HG02981 (cell line): ENCODE results near the gene ANKLE2.

Experiments
- ATAC-seq: cut with Tn5 transposase; IDR thresholded peaks from one replicate; pipeline ENCODE4 v1.9.1; 2021; ENCODE audit warnings: mild to moderate bottlenecking, moderate library complexity; ENCODE audit not compliant: unreplicated experiment

ANKLE2 gene

DNA sequence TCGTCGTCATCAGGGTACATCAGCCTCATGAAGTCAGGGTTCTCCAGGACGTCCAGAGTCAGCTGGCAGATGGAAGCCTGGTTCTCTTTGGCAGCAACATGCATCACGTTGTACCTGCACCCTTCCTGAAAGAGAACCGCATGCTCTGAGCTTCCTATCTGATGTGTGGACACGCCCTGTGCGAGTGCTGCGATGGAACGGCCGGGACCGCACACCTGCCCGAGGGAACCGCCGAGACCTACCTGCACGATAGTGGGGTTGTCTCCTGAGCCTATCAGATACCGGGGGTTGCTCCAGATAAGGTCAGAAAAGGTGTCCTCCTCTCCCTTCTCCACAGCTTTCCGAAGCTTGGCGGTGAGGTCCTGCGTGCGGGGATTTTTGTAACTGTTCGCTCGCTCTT lies 13.7 kb downstream of the ANKLE2 start:
- ATAC-seq = no peak

DNA sequence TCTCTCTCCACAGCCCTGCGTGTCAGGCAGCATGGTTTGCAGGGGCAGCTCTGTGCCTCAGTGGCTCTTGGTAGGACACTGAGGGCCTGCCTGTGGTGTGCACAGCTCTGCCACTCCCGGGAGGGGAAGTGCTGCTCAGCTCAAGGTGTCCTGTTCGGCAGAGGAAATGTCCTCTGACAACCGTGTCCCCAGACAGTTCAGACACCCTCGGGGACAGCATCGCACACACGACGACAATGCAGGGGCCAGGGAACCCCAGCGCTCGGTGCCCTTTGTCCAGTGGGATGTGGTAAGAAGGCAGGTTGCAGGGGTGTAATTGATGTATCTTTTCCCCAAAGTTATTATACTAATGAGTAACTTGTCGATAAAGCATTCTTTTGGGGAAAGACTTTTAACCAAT lies 14.2 kb downstream of the ANKLE2 start:
- ATAC-seq = no peak

DNA sequence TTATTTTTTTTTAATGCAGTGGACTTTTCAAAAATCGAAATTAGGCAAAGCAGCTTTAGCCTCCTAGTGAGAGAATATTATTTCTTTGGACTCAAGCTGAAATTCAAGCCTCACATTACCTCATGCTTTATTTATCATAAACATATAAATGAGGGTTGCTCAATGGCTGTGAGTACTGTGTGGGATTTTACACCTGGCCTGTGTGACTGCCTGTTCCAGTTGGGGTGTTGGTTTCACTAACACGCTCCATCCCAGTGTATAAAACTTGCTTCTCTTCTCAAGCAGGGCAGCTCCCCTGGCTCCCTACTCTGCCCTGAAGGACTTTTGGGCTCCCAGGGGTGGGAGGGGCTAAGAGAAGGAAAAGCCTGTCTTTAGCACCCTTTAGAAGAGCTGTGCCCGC lies 15.0 kb downstream of the ANKLE2 start:
- ATAC-seq = no peak

DNA sequence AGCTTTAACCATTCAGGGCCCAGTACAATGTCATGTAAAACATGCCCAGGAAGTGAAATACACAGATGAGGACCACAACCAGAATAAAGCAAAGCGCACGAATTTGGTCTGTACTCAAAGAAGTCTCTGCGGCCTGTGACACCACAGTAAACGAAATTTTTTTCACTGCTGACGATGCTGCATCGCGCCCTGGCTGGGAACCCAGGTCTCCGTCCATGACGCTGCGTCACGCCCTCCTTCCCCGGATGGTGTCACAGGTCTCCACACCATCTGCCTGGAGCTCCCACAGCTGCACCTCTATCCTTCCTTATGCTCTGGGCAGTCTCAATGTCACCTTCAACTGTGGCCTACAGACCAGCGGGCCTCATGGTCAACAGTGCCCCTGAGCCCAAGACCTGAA lies 17.8 kb downstream of the ANKLE2 start:
- no peak for ATAC-seq

DNA sequence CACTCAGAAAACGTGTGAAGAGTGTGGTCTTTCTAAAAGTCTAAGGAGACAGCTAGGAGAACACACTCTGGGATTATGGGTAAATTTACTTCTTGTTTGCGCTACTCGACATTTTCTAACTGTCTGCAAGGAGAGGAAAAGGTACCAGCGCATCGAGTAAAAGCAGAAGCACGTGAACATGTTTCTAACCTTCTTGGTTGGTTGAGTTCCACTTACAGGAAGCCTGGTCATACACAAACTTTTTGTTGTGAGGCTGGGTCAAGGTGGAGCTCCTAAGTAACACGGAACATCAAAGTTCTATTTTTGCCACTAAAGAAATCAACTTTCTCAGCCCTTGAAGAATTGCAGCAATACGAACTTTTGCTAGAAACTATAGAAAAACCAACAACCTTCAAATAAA lies 20.0 kb downstream of the ANKLE2 start:
- no peak for ATAC-seq

DNA sequence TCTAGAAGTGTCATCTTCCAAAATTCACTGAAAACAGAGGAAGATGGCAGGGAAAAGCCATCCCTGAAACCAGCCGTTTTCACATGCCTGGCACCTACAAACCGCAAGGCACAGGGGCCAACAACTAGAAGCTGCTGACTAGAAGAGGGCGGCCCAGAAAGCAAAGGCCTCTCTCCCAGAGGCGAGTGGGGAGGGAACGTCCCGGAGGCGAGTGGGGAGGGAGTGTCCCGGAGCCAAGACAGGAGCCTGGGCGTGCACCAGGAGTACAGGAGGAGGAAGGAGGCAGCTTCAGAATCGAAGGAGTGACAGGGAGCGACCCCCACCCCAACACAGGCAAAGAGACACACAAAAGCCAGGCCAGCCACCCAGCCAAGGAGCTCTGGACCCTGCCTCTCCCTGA lies 21.0 kb downstream of the ANKLE2 start:
- no peak for ATAC-seq

DNA sequence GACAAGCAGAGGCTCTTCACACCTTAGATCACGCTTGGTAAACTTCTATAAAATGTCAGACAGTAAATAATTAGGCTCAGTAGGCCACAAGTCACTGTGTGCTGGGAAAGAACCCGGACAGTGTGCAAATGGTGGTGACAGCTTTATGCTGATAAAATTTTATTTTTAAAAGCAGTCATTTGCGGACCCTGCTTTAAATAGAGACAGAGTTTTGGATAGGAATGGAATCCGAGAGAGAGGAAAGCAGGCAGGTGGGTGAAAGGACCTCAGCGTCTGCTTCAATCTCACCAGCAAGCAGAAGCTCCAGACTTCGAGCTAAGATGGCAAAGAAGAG lies 21.4 kb downstream of the ANKLE2 start:
- no peak for ATAC-seq

DNA sequence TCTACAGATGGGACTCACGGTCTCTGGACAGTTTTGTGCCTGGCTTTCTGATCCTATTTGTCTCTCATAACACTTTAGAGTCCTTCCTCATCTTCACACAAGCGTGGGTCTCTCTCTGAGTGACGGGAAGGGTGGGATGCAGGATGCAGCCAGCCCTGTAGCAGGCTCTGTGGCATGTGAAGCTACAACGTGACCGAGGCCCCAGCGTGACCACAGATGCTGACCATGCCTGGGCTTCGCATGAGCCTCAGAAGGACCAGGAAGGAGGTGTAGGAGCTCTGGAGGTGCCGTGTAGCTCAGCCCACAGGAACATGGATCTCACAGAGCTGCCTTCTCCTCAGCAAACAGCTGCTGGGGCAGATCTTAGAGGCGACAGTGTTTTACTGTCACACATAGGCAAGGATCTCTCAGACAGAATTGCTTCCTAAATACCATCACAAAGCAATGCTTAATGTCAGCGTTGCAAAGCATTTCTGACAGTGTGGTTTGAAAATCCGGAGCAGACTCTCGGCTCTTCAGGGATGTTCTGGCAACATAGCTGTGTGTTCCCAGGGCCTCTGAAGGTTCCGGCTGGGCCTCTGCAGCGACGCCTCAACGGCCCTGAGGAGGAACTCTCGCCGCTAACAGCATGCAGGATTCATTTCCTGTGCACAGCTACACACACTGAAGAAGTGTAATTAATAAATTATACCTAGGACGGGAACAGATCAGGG lies 21.9 kb downstream of the ANKLE2 start:
- ATAC-seq = no peak

DNA sequence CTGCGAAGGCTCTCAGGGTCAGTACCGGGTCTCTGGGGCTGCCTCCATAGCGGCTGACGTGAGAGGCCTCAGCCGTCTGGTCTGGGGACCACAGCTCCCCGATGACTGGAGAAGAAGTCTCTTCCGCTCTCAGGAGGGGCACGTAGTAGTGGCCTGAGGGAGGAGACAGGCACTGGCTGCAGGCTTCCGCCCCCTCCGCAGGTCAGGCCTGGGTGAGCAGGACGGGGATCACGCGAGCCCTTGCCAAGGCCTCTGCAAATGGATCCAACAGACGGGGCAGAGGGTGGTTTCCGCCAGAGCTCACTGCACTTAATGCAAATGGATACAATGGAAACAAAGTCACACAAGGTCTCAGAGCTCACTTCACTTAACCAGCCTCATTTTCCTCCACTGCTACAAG lies 24.7 kb downstream of the ANKLE2 start:
- no peak for ATAC-seq

DNA sequence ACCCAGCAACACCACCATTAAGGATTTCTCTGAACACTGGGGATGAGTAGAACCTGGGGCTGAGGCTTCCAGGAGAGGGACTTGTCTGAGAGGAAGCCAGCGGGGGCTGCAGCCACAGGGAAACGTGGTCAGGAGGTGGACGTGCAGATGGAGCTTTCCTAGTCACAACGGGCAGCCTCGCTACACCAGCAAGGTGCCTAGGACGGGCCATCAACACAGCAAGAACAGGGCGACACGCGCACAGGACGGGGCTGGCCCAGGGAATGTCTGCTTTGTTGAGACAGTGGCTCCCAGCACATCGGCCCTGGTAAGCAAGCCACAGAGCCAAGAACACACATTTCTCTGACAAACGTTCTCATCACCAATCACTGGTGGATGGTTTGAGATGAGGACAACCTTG lies 25.3 kb downstream of the ANKLE2 start:
- no peak for ATAC-seq

DNA sequence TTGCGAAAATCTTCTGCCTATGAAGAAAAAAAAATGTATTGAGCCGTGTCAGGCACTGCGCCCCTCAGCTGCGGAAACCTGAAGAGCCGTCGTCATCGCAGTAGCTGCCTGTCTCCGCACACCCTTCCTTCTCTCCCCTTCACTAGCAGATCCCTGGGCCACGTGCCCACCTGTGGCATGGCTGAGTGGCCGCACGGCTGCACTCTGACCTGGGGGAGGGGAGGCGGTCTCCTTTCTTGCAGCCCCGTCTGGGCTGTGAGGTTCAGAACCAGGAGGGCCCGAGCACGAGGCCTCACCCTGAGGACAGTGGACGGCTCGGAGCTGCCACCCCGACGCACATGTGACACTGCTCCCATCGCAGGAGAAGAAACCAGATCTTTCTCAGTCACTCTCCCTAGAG lies 26.1 kb downstream of the ANKLE2 start:
- ATAC-seq = no peak

DNA sequence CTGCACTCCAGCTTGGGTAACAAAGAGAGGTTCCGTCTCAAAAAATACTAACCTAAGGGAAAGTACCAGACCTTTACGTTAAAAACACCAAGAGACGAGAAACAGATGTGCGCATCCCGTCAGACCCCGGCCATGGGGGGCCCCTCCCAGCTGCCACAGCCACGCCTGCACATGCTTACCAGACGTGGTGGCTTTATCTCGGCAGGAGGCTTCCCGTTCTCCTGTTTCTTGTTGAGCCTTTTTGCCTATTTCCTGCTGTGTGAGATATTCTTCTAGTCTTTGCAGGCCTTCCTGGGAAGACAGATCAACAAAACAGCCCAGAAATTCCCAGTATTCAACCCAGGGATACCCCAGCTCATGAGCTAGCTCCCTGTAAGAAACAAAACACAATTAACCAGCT lies 27.4 kb downstream of the ANKLE2 start:
- no peak for ATAC-seq

DNA sequence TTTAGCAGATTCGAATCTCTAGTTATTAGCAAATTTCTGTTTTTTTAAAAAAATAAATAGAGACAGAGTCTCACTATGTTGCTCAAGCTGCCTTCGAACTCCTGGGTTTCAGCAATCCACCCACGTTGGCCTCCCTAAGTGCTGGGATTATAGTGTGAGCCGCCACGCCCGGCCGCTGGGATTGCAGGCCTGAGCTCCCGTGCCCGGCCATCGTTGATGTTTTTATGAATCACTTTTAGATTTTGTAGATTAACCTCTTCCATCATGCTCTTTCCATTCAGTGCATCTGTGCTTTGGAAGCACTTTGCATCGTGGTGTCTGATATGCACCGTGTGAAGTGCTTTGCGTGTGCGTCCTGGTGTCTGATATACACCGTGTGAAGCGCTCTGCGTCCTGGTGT lies 30.1 kb downstream of the ANKLE2 start:
- ATAC-seq = no peak

DNA sequence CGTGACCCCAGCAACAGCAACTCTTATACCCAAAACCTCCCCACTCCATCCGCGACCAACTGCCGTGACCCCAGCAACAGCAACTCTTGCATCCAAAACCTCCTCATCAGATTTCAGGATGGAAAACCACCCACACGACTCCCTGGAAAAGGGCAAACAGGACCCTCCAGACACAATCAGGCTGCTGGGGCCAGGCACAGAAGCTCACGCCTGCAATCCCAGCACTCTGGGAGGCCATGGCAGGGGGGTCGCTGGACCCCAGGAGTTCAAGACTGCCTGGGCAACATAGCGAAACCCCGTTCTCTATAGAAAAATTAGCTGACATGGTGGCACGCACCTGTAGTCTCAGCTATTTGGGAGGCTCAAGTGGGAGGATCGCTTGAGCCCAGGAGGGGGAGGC lies 31.3 kb downstream of the ANKLE2 start:
- no peak for ATAC-seq

DNA sequence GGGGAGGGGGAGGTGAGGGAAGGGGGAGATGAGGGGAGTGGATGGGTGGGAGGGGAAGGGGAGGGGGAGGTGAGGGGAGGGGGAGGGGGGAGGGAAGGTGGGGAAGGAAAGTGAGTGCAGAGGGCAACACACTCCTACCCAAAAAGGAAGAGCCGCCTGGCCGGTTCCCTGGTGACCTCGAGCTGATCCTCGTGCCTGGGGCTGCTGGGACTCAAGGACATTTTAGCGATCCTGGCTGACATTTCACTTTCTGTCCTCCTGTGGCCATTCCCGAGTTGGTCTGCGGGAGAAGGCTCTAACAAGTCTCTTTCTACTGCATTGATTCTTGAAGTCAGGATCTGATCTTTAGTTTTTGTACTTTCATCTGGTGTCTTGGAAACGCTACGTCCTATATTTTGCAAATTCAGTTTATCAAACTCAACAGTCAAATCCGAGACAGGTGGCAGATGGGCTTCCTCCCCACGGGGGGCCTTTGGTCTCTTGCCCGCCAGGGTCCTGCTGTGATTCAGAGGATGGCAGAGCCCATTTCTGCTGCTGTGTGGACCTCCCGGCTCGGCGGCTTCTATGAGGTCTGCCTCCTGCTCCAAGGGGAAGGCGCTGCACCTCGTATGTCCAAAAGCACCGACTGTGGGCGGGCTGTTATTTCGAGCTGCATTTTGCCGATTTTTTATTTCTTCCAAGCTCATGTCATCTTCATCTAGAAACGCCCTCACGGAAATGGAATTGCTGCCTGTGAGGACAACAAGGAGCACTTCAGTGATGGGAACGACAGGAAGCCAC lies 31.9 kb downstream of the ANKLE2 start:
- no peak for ATAC-seq

DNA sequence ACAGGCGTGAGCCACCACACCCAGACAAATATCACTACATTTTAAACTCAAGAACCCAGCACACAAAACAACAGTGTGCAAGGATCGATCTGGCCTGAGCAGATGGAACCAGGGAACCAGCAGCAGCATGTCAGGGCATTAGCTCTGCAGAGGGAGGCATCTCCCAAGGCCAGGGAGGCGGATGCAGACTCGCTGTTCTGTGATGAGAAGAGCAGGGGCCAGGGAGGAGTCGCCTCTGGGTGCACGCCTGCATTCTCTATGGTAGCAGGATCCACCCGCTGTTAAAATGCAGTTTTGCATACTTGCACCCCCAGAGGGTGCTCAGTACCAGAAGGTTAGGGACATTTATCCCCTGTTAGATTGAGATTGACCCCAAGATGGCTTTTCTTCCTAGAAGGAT lies 33.1 kb downstream of the ANKLE2 start:
- no peak for ATAC-seq

DNA sequence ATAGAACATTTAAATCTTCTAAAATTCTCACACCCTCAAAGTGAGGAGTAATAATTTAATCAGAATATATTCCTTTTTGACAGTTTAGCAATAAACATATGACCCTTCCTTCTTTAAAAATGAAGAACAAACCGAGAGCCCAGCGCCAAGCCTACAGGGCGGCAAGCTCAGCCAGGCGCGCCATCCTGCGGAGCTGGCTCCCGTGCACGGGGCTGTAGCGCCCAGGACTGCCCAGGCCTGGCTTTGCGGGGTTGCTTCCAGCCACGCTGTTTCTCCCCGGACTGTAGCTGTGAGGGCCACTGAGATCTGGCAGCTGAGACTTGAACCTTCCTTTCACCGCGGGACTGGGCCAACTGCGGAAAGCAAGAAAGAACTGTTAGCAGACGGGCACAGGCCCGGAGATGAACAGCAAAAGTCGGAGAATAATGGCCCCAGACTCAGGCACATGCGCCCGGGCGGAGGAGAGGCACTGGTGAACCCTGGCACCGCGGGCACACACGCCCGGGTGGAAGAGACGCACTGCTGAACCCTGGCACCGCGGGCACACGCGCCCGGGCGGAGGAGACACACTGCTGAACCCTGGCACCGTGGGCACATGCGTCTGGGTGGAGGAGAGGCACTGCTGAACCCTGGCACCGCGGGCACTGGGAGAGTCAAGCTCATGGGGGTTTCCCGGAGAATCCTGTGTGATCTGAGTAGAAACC lies 34.4 kb downstream of the ANKLE2 start:
- ATAC-seq = no peak

DNA sequence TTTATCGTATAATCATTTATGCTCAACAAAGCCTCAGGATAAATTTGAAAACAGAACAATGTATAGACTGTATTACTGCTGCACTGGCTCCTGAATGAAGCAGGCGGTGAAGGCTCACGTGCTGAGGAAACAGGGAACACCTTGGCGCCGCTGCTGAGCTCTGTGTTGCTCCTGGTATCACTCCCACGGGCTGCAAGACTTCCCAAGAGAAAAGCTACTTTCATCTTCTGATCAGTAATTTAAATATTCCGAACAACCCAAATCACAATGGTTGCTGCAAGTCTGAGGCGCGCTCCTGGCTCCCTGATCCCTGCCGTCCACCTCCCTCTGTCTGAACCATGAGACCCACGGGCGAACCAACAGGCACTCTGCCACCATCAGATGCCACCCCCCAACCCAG lies 35.2 kb downstream of the ANKLE2 start:
- no peak for ATAC-seq

DNA sequence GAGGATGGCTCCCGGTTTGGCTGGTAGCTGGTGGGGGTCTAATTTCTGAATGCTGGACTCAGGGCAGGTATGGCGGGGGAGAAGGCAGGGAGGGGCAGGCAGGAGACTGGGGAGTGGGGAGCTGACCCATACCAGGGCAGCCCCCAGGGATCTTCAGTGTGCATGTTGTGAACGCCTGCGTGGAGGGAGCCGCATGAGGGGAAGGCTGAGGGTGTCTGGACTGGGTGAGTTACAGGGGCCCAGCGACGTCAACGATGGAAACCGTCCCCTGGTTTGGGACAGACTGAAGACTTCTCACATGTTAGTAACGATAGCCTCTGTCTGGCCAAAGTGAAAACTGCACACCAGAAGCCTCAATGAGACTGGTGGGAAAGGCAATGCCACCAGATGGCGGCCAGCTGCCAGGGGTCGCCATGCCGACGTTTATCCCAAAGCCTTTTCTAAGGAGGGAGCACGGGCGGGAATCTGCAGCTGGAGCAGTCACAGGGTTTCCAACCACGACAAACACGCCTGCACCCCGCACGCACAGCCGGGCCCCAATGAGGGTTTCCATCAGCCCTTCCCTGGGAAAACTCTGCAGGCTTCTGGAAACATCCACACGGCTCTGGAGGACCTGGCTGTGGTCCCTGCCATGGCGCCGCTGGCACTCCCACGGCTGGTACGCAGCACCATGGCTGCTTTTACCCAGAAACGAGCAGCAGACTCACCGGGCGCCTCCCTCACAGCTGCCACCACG lies 37.0 kb downstream of the ANKLE2 start:
- no peak for ATAC-seq

DNA sequence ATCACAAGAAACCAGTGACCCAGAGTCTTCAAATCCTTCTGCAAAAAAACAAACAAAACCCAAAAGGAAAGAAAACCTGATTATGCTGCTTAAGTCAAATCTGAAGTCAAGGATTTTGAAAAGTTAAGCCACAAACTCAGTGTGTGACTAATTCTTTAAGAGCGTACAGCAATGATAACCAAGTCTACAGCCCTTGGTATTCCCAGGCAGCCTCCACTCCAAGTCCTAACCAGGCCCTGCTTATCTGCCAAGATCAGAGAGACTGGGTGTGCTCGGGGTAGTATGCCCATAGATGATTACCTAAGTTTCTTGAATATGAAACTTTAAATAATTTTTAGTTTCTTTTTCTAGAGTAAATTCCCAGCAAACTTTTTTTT lies 37.9 kb downstream of the ANKLE2 start:
- no peak for ATAC-seq

DNA sequence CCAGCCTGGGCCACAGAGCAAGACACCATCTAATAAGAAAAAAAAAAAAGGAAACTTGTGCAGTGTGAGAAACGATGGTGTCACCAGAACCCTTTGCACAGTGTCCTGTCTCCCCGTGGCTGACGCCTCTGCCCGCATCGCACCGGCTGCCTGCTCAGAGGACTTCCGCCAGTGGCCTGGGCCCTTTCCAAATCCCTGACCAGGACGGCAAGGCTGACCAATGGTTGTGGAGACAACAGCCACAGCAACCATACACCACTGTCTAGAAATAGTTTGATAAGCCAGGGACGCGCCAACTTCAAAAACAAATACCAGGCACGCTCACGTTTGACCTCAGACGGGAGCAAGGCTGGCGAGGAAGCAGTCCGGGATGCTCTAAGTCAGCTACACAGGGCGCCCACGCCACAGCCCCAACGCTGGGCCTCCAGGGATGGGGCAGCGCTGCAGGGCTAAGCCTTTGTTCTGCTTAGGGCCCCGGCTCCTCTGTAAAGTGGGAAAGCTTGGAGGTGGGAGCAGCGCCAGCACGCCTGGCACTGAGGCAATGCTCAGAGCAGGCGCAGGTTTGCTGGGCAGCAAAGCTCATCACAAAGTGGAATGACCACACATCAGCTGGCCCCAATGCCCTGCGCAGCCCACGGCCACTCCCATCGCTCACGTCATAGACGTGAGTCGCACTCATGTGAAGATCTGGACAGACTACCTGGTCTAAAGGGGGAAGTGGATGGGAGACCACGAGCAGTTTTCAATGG lies 38.4 kb downstream of the ANKLE2 start:
- ATAC-seq = no peak
